Ishikawa (cell line): ENCODE data around the gene FOXJ3.

Experiments
- CEBPB ChIP-seq: IDR thresholded peaks from 2 replicates; pipeline ENCODE4 v1.6.1; 2012
- CREB1 ChIP-seq: IDR thresholded peaks from 2 replicates; pipeline ENCODE4 v1.6.1; 2012; ENCODE audit warnings: low read depth
- EGR1 ChIP-seq: IDR thresholded peaks from 2 replicates; pipeline ENCODE4 v1.6.1; 2012
- EP300 ChIP-seq: IDR thresholded peaks from 2 replicates; pipeline ENCODE4 v1.6.1; 2012; ENCODE audit warnings: borderline replicate concordance
- FOXM1 ChIP-seq: IDR thresholded peaks from 2 replicates; pipeline ENCODE4 v1.6.1; 2012; ENCODE audit warnings: low read depth, borderline replicate concordance
- NFIC ChIP-seq: IDR thresholded peaks from 2 replicates; pipeline ENCODE4 v1.6.1; 2012
- RAD21 ChIP-seq: IDR thresholded peaks from 2 replicates; pipeline ENCODE4 v1.6.1; 2012; ENCODE audit warnings: low read depth
- TAF1 ChIP-seq: IDR thresholded peaks from 2 replicates; pipeline ENCODE4 v1.6.1; 2012; ENCODE audit warnings: low read depth, mild to moderate bottlenecking
- TCF12 ChIP-seq: IDR thresholded peaks from 2 replicates; pipeline ENCODE4 v1.6.1; 2012; ENCODE audit warnings: low read depth
- TEAD4 ChIP-seq: IDR thresholded peaks from 2 replicates; pipeline ENCODE4 v1.6.1; 2012
- YY1 ChIP-seq: IDR thresholded peaks from 2 replicates; pipeline ENCODE4 v1.6.1; 2012; ENCODE audit warnings: low read depth
- ZBTB7A ChIP-seq: IDR thresholded peaks from 2 replicates; pipeline ENCODE4 v1.6.1; 2012; ENCODE audit warnings: low read depth
- TF ChIP-seq, protein P1 (sequence below): IDR thresholded peaks from 2 replicates; pipeline ENCODE4 v1.6.1; 2012; ENCODE audit warnings: low read depth, mild to moderate bottlenecking
- TF ChIP-seq, protein P2 (sequence below): IDR thresholded peaks from 2 replicates; pipeline ENCODE4 v1.6.1; 2012
- TF ChIP-seq, protein P3 (sequence below): IDR thresholded peaks from 2 replicates; pipeline ENCODE4 v1.6.1; 2012

Gene FOXJ3

DNA sequence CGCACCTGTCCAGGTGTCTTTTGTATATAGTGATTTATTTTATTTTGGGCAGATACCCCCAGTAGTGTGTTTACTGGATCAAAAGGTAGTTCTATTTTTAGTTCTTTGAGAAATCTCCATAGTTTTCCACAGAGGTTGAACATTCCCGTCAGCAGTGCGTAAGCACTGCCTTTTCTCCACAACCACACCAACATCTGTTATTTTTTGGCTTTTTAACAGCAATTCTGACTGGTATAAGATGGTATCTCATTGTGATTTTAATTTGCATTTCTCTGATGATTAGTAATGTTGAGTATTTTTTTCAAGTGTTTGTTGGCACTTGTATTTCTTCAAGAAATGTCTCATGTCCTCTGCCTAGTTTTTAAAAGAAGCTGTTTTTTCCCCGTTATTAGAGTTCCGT is 39.2 kb downstream of the FOXJ3 start:
- TF ChIP-seq, protein P1, sequence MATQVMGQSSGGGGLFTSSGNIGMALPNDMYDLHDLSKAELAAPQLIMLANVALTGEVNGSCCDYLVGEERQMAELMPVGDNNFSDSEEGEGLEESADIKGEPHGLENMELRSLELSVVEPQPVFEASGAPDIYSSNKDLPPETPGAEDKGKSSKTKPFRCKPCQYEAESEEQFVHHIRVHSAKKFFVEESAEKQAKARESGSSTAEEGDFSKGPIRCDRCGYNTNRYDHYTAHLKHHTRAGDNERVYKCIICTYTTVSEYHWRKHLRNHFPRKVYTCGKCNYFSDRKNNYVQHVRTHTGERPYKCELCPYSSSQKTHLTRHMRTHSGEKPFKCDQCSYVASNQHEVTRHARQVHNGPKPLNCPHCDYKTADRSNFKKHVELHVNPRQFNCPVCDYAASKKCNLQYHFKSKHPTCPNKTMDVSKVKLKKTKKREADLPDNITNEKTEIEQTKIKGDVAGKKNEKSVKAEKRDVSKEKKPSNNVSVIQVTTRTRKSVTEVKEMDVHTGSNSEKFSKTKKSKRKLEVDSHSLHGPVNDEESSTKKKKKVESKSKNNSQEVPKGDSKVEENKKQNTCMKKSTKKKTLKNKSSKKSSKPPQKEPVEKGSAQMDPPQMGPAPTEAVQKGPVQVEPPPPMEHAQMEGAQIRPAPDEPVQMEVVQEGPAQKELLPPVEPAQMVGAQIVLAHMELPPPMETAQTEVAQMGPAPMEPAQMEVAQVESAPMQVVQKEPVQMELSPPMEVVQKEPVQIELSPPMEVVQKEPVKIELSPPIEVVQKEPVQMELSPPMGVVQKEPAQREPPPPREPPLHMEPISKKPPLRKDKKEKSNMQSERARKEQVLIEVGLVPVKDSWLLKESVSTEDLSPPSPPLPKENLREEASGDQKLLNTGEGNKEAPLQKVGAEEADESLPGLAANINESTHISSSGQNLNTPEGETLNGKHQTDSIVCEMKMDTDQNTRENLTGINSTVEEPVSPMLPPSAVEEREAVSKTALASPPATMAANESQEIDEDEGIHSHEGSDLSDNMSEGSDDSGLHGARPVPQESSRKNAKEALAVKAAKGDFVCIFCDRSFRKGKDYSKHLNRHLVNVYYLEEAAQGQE: no peak
- TF ChIP-seq TAF1: no peak
- TF ChIP-seq TEAD4: no peak
- no peak for TF ChIP-seq CREB1
- TF ChIP-seq EP300: no peak
- no peak for TF ChIP-seq ZBTB7A
- no peak for TF ChIP-seq YY1
- TF ChIP-seq, protein P2, sequence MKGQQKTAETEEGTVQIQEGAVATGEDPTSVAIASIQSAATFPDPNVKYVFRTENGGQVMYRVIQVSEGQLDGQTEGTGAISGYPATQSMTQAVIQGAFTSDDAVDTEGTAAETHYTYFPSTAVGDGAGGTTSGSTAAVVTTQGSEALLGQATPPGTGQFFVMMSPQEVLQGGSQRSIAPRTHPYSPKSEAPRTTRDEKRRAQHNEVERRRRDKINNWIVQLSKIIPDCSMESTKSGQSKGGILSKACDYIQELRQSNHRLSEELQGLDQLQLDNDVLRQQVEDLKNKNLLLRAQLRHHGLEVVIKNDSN: no peak
- TF ChIP-seq, protein P3, sequence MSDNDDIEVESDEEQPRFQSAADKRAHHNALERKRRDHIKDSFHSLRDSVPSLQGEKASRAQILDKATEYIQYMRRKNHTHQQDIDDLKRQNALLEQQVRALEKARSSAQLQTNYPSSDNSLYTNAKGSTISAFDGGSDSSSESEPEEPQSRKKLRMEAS: no peak
- TF ChIP-seq TCF12: no peak

DNA sequence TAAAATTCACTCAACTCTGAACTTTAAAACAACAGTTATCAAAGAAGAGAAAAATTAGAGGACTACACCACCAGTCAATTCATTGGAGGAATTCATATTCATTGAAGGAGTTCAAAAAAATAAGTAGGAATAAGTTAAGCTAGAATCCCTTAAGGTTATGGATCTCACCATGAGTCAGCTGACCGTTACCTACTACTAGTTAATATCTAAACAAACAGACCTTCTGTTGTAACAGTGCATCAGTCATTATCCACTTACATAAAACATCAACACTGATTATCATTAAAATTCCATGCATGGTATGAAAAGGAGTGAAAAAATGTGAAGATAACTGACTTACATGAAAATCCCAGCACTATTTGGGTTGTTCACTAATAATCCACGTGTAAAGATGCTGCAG is 44.9 kb downstream of the FOXJ3 start:
- TF ChIP-seq TEAD4 (no peak), TAF1 (no peak), RAD21 (no peak), ZBTB7A (no peak), FOXM1 (no peak), TCF12 (no peak), YY1 (no peak), NFIC (no peak), CREB1 (no peak)
- TF ChIP-seq, protein P1: no peak

DNA sequence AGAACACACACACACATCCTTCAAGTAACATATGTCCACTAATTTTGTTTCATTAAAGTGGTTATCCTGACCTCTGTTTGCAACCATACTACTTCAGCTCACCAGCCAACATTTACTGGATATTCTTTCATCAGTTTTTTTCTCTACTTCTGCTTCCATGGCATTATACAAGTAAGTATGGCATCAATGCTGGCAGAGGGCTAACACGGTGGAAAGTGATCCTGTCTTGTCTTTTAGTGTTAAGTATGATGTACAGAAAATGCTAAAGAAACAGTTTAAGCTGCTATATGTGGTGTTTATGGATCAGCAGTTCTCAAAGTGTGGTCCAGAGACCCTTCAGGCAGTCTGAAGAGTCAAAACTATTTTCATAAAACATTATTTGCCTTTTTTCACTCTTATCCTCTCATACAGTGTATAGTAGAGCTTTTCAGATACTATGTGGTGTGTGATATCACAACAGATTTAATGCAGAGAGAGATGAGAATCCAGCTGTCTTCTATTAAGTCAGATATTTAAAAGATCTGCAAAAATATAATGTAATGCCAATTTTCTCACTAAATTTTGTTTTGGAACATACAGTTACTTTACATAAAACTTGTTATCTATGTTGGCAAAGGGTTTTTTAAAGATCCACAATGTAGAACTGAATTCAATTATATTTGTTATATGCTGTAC is 46.6 kb downstream of the FOXJ3 start:
- no peak for TF ChIP-seq EGR1
- TF ChIP-seq YY1: no peak
- TF ChIP-seq, protein P3: no peak
- no peak for TF ChIP-seq TAF1
- no peak for TF ChIP-seq CEBPB
- TF ChIP-seq RAD21: no peak

DNA sequence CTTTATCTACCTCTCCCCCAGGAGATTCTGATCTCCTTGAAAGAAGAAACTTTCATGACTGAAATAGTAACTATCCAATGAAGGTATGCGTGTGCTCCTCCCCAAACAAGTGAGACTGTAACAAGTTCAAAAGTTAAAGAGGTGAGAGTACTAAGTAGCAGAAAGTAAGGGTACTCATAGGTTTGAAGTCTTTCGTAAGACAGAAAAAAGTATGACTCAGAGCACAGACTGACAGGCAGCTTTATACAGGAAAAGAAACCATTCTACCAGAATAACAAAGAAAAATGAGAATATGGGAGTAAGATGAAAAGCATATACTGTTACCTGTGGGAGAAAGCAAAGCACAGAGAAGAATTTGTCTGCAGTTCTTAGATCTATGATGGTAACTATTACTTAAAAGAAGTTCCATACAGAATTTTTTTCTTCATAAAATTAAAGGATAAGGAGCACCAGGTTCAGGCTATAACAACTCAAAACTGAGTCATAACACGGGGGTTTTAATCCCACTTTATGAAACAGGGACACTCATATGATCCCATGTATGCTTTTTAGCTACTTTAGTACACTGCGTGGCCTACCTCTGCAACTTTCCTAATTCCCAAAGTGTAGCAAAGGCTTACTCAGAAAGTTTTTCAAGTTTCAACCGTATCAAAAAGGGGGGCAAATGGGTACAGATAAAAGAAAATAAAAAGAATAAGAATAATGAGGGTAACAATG is 52.0 kb downstream of the FOXJ3 start:
- TF ChIP-seq FOXM1 (no peak), EGR1 (no peak), TCF12 (no peak), ZBTB7A (no peak), EP300 (no peak), YY1 (no peak), CREB1 (no peak), NFIC (no peak)
- TF ChIP-seq, protein P2: no peak
- TF ChIP-seq, protein P1: no peak
